ENCODE results near the gene C12orf42.
A peak's percentile ranks its signal among the peaks of the same experiment; 100 is the strongest.

DNA sequence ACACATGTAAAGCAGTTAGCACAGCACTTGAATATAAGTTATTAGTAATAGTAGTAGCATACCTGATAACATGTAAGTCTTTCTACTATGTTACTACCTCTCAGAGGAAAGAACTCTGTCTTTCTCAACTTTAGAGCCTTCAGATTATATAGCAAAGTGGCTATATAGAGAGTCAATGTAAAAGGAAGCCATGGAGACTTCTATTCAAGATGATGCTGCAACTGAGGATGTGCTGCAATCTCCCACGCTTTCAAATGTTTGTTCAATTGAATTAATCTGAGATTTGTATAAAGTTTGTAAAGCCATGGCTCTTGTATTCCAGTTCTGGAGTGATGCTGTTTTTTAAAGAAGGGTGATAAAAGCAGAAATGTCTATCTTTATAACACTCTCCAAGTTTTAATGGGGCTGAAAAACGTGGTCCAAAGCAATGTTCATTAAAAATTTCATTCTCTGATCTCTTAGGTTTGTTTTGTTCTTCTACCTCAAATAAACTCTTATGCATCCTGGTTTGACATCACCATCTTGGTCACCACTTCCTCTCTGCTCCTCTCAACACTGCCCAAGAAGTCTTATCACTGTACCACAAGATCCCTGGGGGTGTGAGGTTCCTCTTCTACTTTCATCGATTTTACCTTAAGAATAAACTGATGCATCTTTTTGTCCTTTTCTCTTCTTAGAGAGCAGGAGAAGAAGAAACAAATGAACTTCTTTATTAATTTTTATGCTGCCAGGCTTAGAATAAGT is 40.6 kb downstream of the C12orf42 start:
- TF ChIP-seq TAF1 (IDR thresholded peaks at IDR 0.05; ENCODE audit: low read depth, low read length) (no peak), POLR2A (IDR thresholded peaks at IDR 0.05; ENCODE audit: low read depth, low read length) (no peak), POLR2AphosphoS5 (IDR thresholded peaks at IDR 0.05; ENCODE audit: low read depth, low read length) (no peak), SPI1 (IDR thresholded peaks at IDR 0.05; ENCODE audit: low read depth, low read length) (peak; percentile 88), POU2F2 (IDR thresholded peaks at IDR 0.05; ENCODE audit: low read depth, low read length) (no peak)
